HuH-7.5 (cell line): Measurements from ENCODE around the gene NDUFB11.

Source experiments
- DNase-seq: peaks from one replicate; pipeline ENCODE4 v3.0.0; 2011; ENCODE audit warnings: low spot score

Gene NDUFB11

GRCh38 chrX:47144626-47145394 lies at the start of gene NDUFB11, which contains the start of gene RBM10:
TSS of gene NDUFB11 (minus strand) at chrX:47144702. CDS start at chrX:47144679, 23 bp downstream.
TSS of gene RBM10 (plus strand) at chrX:47145221. CDS start at chrX:47147482, 2,261 bp downstream.
- DNase-seq: peak; percentile 59

DNA sequence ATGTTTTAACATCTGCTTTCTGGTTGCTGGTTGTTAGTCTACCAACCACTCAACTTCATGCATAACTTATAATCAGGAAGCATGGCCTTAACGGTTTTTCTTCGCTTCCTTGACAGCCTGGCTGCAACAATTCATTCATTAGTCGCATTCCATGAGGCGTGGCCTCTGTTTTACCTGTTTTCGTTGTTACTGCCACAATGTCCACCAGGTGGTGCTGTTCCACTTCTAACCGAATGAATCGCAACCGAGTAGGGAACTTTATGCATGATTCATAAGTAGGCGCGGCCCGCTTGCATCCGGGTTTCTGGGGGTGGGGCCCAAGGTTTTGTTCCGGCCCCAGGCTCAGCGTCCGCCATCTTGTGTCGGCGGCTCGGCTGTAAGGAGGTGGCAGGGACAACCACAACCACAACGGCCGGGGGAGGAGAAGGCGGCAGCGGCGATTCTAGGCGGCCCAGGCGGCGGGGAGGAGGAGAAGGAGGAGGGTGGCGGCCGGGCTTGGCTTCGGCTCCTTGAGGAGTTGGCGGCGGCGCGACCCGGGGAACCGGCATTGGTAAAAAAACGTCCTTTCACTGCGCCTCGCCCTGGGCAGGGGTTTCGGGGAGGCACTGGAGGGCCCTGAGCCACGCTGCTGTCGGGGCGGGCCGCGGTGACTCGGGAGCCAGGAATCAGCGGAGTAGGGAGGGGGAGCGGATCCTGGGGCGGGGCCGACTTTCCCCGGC lies 49.1 kb upstream of the NDUFB11 start, which contains the start of gene UBA1:
Gene UBA1 (plus strand): TSS at position 355 of the 719 bp plus-strand sequence. CDS start 4,974 bp downstream, outside the sequence.
- DNase-seq: peak; percentile 61

GRCh38 chrX:47191806-47192401 lies 47.4 kb upstream of the NDUFB11 start:
- no peak for DNase-seq

DNA sequence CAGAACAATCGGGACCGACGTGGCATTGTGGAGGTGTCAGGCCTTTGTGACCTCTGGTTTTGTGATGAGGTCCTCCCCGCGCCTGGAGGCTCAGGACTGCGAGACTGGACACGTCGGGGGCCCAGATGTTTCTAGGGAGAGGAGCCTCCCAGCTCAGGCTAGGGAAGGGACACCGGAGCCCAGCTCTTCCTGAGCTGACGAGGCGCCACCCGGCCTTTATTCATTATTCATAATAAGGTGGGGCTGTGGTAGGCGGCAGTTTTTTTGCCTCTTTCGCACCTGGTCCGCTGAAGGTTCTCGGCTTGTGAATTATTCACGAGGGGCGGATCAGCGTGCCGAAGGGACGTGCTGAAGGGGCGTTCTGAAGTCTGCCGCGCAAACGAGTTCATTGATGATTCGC lies 46.8 kb upstream of the NDUFB11 start:
- no peak for DNase-seq

DNA sequence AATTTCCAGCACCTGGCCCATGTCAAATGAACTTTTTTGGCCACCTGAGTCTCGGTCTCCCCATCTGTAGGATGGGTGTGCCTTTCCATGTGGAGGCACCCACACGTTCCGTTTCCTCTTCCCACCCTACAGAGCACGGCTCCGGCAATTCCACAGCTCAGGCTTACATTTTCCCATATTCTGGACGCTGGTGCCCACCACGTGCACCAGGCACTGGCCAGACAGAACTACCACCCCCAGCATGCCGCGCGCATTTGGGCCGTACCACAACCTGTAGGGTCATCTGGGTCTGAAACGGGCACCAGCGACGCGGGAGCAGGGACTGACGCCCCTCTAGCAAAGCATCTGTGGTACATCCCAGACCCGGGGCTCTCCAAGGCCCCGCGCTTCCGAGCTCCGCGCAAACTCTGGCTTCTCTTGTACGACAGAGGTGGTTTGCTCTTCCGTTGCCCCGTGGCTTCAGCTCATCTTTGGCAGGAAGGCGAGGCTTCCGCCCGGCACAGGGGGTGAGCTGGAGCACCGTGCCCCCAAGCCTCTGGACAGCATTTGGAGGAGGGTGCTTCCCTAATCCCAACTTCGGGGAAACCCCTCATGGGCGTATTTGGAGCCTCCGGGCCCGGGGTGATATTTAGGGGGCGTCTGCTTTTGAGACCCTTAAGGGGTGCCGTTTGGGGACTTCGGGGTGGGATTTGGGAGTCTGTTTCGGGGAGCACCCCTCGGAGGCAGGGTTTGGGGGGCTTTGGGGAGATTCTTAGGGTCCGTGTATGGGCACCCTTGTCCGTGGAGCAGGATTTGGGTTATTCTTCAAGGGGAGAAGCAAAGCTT lies 46.2 kb upstream of the NDUFB11 start:
- peak; percentile 84 for DNase-seq

- DNase-seq: no peak
These were observed 45.4 kb upstream of the NDUFB11 start for GRCh38 chrX:47189906-47190305.

DNA sequence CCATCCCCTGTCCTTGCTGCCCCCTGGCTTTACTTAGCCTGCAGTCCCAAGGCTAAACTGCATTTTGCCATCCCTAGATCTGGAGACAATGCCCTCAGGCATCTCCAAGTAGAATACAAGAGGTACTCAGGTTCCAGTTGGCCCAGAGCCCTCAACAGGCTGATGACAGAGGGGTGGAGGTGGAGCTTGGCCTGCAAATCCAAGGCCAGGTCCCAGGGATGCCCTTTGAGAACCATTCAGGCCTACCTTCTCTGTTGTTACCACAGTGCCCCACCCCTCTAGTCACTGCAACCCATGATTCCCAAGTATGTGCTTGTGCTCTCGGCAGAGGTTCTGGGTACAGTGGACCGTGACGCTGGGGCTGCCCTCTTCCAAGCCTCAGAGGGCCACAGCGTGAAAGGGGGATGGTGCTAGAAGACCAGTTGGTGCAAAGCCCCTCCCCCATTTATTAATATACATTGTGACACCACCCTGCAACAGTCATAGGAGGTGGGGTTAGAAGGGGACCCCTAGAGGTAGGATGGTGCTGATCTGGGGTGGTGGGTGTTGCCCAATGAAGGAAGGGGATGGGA lies 42.7 kb upstream of the NDUFB11 start:
- DNase-seq: no peak

DNA sequence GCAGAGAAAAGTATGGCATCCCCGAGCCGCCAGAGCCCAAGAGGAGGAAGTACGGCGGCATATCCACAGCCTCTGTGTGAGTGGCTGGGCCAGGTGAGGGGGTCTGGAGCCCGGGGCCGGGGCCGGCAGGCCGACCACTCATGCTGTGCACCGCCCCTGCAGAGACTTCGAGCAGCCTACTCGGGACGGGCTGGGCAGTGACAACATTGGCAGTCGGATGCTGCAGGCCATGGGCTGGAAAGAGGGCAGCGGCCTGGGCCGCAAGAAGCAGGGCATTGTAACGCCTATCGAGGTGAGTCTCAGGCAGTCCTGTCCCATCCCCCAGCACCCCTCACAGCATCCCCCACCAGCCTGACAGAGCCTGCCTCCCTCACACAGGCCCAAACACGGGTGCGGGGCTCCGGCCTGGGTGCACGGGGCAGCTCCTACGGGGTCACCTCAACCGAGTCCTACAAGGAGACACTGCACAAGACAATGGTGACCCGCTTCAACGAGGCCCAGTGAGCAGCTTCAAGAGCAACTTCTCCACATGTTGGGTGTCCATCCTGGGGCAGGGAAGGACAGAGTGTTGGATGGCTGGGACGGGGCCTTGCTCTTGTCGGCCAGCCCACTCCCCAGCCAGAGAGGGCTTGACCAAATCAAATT lies 41.7 kb upstream of the NDUFB11 start:
- no peak for DNase-seq

- DNase-seq: no peak
These were observed 40.7 kb upstream of the NDUFB11 start for GRCh38 chrX:47185241-47185640.

- no peak for DNase-seq
These were observed 40.0 kb upstream of the NDUFB11 start for GRCh38 chrX:47184486-47184885.

- no peak for DNase-seq
These were observed 37.7 kb upstream of the NDUFB11 start for GRCh38 chrX:47182106-47182700.

GRCh38 chrX:47181301-47181700 lies 36.8 kb upstream of the NDUFB11 start:
- no peak for DNase-seq

- DNase-seq: no peak
These were observed 35.8 kb upstream of the NDUFB11 start for GRCh38 chrX:47180346-47180745.

GRCh38 chrX:47179928-47180255 lies 35.4 kb upstream of the NDUFB11 start:
- no peak for DNase-seq

GRCh38 chrX:47179221-47179927 lies 34.9 kb upstream of the NDUFB11 start:
- no peak for DNase-seq

DNA sequence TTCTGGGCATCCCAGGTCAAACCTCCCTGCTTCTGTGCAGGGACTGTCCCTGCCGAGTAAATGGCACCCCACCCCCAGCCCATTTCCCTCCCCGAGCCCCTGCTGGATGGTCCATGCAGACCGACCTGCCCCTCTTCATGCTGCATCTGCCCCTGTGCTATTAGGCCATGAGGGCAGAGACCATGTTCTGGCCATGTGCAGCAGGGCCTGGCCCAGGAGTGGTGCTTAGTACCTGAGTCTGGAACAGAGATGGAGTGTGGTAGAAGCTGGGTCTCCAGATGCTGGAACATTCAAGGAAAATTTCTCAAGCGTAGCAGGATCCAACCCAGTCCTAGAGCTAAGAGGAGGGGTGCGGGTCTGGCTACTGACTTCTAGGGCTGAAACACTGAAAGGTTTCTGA lies 33.8 kb upstream of the NDUFB11 start:
- no peak for DNase-seq

- no peak for DNase-seq
These were observed 32.6 kb upstream of the NDUFB11 start for GRCh38 chrX:47177079-47177478.

- DNase-seq: no peak
These were observed 31.7 kb upstream of the NDUFB11 start for GRCh38 chrX:47176101-47176740.

DNA sequence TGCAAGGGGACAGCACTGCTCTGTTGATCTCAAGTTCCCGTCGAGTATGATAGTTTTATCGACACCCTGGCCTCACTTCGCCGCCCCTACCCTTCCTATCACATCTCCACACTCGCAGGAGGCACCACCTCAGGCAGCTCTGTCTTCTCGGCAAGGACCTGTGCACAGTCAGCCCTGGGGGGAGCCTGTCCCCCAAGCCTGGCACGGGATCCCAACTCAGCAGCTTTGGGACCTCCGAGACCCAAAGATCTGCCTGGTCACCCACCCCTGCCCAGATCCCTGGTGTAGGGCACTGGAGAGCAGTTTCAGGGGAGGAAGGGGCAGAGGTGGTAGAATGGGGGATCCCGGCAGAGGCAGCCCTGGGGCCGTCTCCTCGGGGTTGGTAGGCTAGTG lies 31.1 kb upstream of the NDUFB11 start:
- no peak for DNase-seq
